Right lobe of liver (tissue), 4 donors: ENCODE measurements around the gene UCK1.

ENCODE experiments used
- POLR2A ChIP-seq: fragments of 450-650 bp; IDR thresholded peaks from one replicate; pipeline ENCODE4 v1.6.1; 2017; ENCODE audit warnings: antibody characterized with exemption, mild to moderate bottlenecking
- TF ChIP-seq, protein P1 (sequence below), 4 donors: fragments of 200-600 bp in 3 of 4; fragments of 450-650 bp in 1 of 4; IDR thresholded peaks; one replicate each; pipeline versions ENCODE4 v1.5.1 to v1.8.0; 2016 to 2022; ENCODE audit warnings: antibody characterized with exemption in 4 of 4, mild to moderate bottlenecking in 2 of 4
- donor health status: DM: no; HTN: no; CAD: no.
- donor health status: DM: no; HTN: no; CAD: no.
- donor health status: DM: no; HTN: yes; CAD: no.

- TF ChIP-seq, protein P1, sequence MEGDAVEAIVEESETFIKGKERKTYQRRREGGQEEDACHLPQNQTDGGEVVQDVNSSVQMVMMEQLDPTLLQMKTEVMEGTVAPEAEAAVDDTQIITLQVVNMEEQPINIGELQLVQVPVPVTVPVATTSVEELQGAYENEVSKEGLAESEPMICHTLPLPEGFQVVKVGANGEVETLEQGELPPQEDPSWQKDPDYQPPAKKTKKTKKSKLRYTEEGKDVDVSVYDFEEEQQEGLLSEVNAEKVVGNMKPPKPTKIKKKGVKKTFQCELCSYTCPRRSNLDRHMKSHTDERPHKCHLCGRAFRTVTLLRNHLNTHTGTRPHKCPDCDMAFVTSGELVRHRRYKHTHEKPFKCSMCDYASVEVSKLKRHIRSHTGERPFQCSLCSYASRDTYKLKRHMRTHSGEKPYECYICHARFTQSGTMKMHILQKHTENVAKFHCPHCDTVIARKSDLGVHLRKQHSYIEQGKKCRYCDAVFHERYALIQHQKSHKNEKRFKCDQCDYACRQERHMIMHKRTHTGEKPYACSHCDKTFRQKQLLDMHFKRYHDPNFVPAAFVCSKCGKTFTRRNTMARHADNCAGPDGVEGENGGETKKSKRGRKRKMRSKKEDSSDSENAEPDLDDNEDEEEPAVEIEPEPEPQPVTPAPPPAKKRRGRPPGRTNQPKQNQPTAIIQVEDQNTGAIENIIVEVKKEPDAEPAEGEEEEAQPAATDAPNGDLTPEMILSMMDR (IDR thresholded peaks at IDR 0.05), result no peak
- TF ChIP-seq POLR2A, result no peak
Observed at GRCh38 chr9:131545003-131545785, 14.1 kb upstream of the UCK1 start, which contains the start of gene PRRT1B.
